HCT116 (cell line): Measurements from ENCODE around the gene IDUA.

Source experiments
- CBX3 ChIP-seq: IDR thresholded peaks from 2 replicates; pipeline ENCODE4 v1.6.1; 2012; ENCODE audit warnings: low read depth
- JUND ChIP-seq: IDR thresholded peaks from 2 replicates; pipeline ENCODE4 v1.6.1; 2012
- MAX ChIP-seq: IDR thresholded peaks from 2 replicates; pipeline ENCODE4 v1.6.1; 2012
- POLR2A ChIP-seq: IDR thresholded peaks from 2 replicates; pipeline ENCODE4 v1.7.0; 2011; ENCODE audit warnings: borderline replicate concordance; ENCODE audit not compliant: insufficient read depth, insufficient read length; ENCODE audit errors: extremely low read depth
- POLR2AphosphoS5 ChIP-seq: IDR thresholded peaks from 2 replicates; pipeline ENCODE4 v1.6.1; 2011; ENCODE audit warnings: mild to moderate bottlenecking, low read depth, low read length, moderate library complexity
- SIN3A ChIP-seq: IDR thresholded peaks from 2 replicates; pipeline ENCODE4 v1.6.1; 2012; ENCODE audit warnings: low read depth
- SP1 ChIP-seq: IDR thresholded peaks from 2 replicates; pipeline ENCODE4 v1.6.1; 2012; ENCODE audit warnings: low read depth
- YY1 ChIP-seq: IDR thresholded peaks from 2 replicates; pipeline ENCODE4 v1.6.1; 2011; ENCODE audit warnings: low read length, low read depth, moderate library complexity, mild to moderate bottlenecking; ENCODE audit not compliant: insufficient replicate concordance; ENCODE audit errors: extremely low read depth
- ZFX ChIP-seq: fragments of 450-650 bp; IDR thresholded peaks from 2 replicates; pipeline ENCODE4 v1.6.1; 2017
- TF ChIP-seq, protein P1 (sequence below), 3 experiments: fragments of 200-600 bp in 1 of 3; sonication (generic) in 1 of 3; IDR thresholded peaks in 2 of 3; conservative IDR thresholded peaks in 1 of 3; 2 replicates each; pipeline ENCODE4 v1.5.1; 2012 to 2017; ENCODE audit warnings: low read depth in 2 of 3, low read length in 2 of 3, antibody characterized with exemption in 1 of 3, borderline replicate concordance in 1 of 3, control low read depth in 1 of 3, mild to moderate bottlenecking in 1 of 3, mixed read lengths in 1 of 3, mixed run types in 1 of 3, moderate library complexity in 1 of 3; ENCODE audit not compliant: insufficient read depth in 1 of 3

DNA sequence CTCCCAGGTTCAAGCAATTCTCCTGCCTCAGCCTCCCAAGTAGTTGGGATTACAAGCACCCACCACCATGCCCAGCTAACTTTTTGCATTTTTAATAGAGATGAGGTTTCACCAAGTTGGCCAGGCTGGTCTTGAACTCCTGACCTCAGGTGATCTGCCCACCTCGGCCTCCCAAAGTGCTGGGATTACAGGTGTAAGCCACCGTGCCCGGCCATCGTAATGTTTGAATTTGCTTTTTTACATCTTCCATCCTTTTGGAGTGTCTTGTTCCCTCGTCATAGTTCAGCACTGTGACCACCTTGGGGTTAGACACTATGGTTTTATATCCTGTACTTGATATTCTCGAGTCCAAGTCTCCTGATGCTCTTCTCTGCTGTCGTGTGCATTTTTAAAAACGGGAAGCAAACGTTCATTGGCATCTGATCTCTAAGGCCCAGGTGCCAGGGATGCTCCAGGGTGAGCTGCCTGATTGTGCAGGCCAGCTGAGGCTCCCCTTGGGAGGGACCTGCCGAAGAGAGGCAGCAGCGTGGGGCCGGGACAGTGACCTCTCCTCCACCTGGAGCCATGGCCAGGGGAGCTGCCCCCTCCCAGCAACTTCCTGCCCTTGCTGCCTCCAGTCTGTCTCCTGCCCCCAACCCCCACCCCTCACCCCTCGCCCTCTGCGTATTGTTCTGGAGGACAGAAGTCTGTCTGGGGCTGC, 30.2 kb upstream of the IDUA start:
- TF ChIP-seq MAX (no peak), POLR2A (no peak), SIN3A (no peak), ZFX (no peak), CBX3 (no peak), JUND (no peak), SP1 (no peak), YY1 (no peak), POLR2AphosphoS5 (no peak)
- TF ChIP-seq, protein P1, sequence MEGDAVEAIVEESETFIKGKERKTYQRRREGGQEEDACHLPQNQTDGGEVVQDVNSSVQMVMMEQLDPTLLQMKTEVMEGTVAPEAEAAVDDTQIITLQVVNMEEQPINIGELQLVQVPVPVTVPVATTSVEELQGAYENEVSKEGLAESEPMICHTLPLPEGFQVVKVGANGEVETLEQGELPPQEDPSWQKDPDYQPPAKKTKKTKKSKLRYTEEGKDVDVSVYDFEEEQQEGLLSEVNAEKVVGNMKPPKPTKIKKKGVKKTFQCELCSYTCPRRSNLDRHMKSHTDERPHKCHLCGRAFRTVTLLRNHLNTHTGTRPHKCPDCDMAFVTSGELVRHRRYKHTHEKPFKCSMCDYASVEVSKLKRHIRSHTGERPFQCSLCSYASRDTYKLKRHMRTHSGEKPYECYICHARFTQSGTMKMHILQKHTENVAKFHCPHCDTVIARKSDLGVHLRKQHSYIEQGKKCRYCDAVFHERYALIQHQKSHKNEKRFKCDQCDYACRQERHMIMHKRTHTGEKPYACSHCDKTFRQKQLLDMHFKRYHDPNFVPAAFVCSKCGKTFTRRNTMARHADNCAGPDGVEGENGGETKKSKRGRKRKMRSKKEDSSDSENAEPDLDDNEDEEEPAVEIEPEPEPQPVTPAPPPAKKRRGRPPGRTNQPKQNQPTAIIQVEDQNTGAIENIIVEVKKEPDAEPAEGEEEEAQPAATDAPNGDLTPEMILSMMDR (IDR thresholded peaks at IDR 0.05 in 2 of 3, conservative IDR thresholded peaks at IDR 0.05 in 1 of 3; ENCODE audit: borderline replicate concordance in 1 of 3, insufficient read depth in 1 of 3, low read depth in 2 of 3, low read length in 2 of 3), result no peak
